ENCODE results near the gene TCEAL7. TPM values are rescaled to one million over a fixed set of nuclear protein-coding genes. Genes with fewer than 3 reads are reported as not detected.
A peak's percentile ranks its signal among the peaks of the same experiment; 100 is the strongest.

Gene TCEAL7
- polyA plus RNA-seq (0.08 to 0.25 TPM (median 0.10 TPM) in 3 replicates), polyA minus RNA-seq (0.45 to 2.3 TPM in 2 of 3 replicates, not detected in the other)
- 0.22 TPM for polyA plus RNA-seq (2011; ENCODE audit: low read depth)
- not detected in 2 replicates for polyA plus RNA-seq (2011; cell fraction: cytosol; rRNA removed)
- polyA plus RNA-seq (2011; cell fraction: nucleus; rRNA removed), result 0.15 TPM in 1 of 2 replicates, not detected in the other
- 0.22 TPM in 1 of 2 replicates, not detected in the other for polyA plus RNA-seq (2012; ENCODE audit: low replicate concordance)
- not detected for polyA minus RNA-seq (2011; cell fraction: cytosol; rRNA and poly(A)+ RNA removed)
- polyA minus RNA-seq (2011; cell fraction: nucleus; rRNA and poly(A)+ RNA removed), result not detected in 2 replicates

DNA sequence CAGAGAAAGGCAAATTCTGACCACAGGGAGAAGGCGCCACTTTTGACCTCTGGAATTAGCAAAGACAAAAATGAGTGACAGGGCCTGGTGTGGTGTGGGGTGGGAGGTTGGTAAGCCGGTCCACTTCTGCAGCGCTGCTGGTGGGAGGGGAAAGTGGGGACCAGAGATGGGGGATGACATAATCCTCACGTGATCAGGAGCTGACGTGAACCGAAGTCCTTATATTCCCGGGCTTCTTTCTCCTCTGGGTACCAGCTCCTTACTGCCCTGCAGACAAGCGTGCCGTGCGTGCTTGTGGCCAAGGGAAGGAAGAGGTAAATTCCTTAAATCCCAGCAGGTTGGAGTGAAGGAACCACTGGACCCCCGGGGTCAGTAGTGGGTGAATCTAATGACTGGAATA lies at the start of gene TCEAL7:
TSS of gene TCEAL7 (plus strand) at position 249 of the 400 bp plus-strand sequence. CDS start 1,165 bp downstream, outside the sequence.
- peak within 1 kb of the TSS; percentile 80 for H2AFZ ChIP-seq (ENCODE audit: control insufficient read depth, low read length)
- H3K9me1 ChIP-seq (ENCODE audit: control insufficient read depth, extremely low read depth, insufficient read depth, low read length), result no peaks in the 10 kb centered on the region
- no peaks in the 10 kb centered on the region for H4K20me1 ChIP-seq (ENCODE audit: control insufficient read depth, extremely low read depth, insufficient read depth, low read length)
- H3K9ac ChIP-seq (ENCODE audit: control insufficient read depth, extremely low read depth, insufficient read depth, low read length), result no peak within 1 kb of the TSS
- dilution Hi-C loops (cut with MboI; ENCODE audit: extremely low pct_ligation_motif_present, low sequenced_read_pairs), result no loop called here
- H3K79me2 ChIP-seq (ENCODE audit: control insufficient read depth, insufficient read depth, low read length), result no peaks in the 10 kb centered on the region
- peak within 1 kb of the TSS; percentile 54 for H3K4me2 ChIP-seq (ENCODE audit: control insufficient read depth, extremely low read depth, insufficient read depth, low read depth, low read length)
- H3K4me3 ChIP-seq (ENCODE audit: control insufficient read depth in 2 of 3, extremely low read depth in 1 of 3, insufficient read depth in 2 of 3, low read depth in 1 of 3, low read length in 3 of 3), result peak within 1 kb of the TSS in 2 of 3 experiments; percentile 29 to 34
- no peaks in the 10 kb centered on the region for H3K36me3 ChIP-seq (ENCODE audit: control insufficient read depth in 2 of 2, extremely low read depth in 1 of 2, insufficient read depth in 2 of 2, low read length in 2 of 2)
- H3K27me3 ChIP-seq (ENCODE audit: control insufficient read depth, extremely low read depth, insufficient read depth, low read length), result peaks cover 7% of the 10 kb centered on the region
- no peak for FAIRE-seq
- no peak within 1 kb of the TSS for H3K27ac ChIP-seq (ENCODE audit: control insufficient read depth, insufficient read depth, low read length)
- no peaks in the 10 kb centered on the region for H3K9me3 ChIP-seq (ENCODE audit: control insufficient read depth, low read depth, low read length)
- no peak for DNase-seq (ENCODE audit: low read depth, low spot score)
- peaks cover 5% of the 10 kb centered on the region for H3K4me1 ChIP-seq (ENCODE audit: control insufficient read depth, extremely low read depth, insufficient read depth, low read length)
- TF ChIP-seq CTCF (optimal IDR thresholded peaks at IDR 0.05 in 1 of 3, IDR thresholded peaks at IDR 0.05 in 1 of 3, conservative IDR thresholded peaks at IDR 0.05 in 1 of 3; ENCODE audit: extremely low read depth in 1 of 3, insufficient read depth in 2 of 3, low read length in 3 of 3) (no peak), EZH2 (IDR thresholded peaks at IDR 0.05; ENCODE audit: low read length) (no peak)

GRCh38 chrX:103293118-103293517 lies 36.9 kb upstream of the TCEAL7 start:
- no peaks in the 10 kb centered on the region for H3K4me1 ChIP-seq (ENCODE audit: control insufficient read depth, extremely low read depth, insufficient read depth, low read length)
- H3K4me2 ChIP-seq (ENCODE audit: control insufficient read depth, extremely low read depth, insufficient read depth, low read depth, low read length), result no peak overlapping the region
- H3K9me3 ChIP-seq (ENCODE audit: control insufficient read depth, low read depth, low read length), result peaks cover 2% of the 10 kb centered on the region
- no peak for TF ChIP-seq EZH2 (IDR thresholded peaks at IDR 0.05; ENCODE audit: low read length)
- TF ChIP-seq CTCF (optimal IDR thresholded peaks at IDR 0.05 in 1 of 3, IDR thresholded peaks at IDR 0.05 in 1 of 3, conservative IDR thresholded peaks at IDR 0.05 in 1 of 3; ENCODE audit: extremely low read depth in 1 of 3, insufficient read depth in 2 of 3, low read length in 3 of 3), result no peak
- H3K4me3 ChIP-seq (ENCODE audit: control insufficient read depth in 2 of 3, extremely low read depth in 1 of 3, insufficient read depth in 2 of 3, low read depth in 1 of 3, low read length in 3 of 3), result no peak overlapping the region
- H3K27ac ChIP-seq (ENCODE audit: control insufficient read depth, insufficient read depth, low read length), result no peak overlapping the region
- H3K9ac ChIP-seq (ENCODE audit: control insufficient read depth, extremely low read depth, insufficient read depth, low read length), result no peak overlapping the region
- H3K9me1 ChIP-seq (ENCODE audit: control insufficient read depth, extremely low read depth, insufficient read depth, low read length), result no peaks in the 10 kb centered on the region
- H3K79me2 ChIP-seq (ENCODE audit: control insufficient read depth, insufficient read depth, low read length), result no peaks in the 10 kb centered on the region
- dilution Hi-C loops (cut with MboI; ENCODE audit: extremely low pct_ligation_motif_present, low sequenced_read_pairs), result no loop called here
- DNase-seq (ENCODE audit: low read depth, low spot score) (no peak), FAIRE-seq (no peak)
- H2AFZ ChIP-seq (ENCODE audit: control insufficient read depth, low read length), result no peak overlapping the region
- no peaks in the 10 kb centered on the region for H4K20me1 ChIP-seq (ENCODE audit: control insufficient read depth, extremely low read depth, insufficient read depth, low read length)
- no peaks in the 10 kb centered on the region for H3K27me3 ChIP-seq (ENCODE audit: control insufficient read depth, extremely low read depth, insufficient read depth, low read length)
- H3K36me3 ChIP-seq (ENCODE audit: control insufficient read depth in 2 of 2, extremely low read depth in 1 of 2, insufficient read depth in 2 of 2, low read length in 2 of 2), result no peaks in the 10 kb centered on the region

All from keratinocyte (primary cell).